ENCODE data around the gene GCNA.
"Not testable (repeated sequence)": the region's sequence is repeated elsewhere in the genome, so short reads cannot be mapped to it uniquely, and the experiment has no call there.

The GCNA gene

DNA sequence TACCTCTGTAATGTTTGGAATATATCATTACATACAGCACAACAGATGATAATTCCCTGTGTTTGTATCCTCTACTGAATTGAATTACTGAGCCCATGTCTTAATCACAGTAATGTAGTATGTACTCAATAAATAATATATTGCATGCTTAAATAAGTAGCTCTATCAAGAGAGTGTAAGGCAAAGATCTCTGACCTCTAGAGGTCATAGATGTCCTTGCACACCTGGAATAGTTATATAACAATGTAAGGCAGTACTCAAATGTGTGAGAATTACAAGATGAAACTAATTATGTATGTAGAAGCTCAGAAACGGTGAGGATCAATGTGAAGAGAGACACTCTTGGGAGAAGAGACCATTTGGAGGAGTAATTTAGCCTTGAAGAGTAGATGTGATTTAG lies 14.3 kb upstream of the GCNA start:
- Histone ChIP-seq H3K27ac (ENCODE audit: low read length) (no peak overlapping the region), H3K36me3 (ENCODE audit: control insufficient read depth in 1 of 2, insufficient read depth in 2 of 2, low read length in 2 of 2) (peaks cover 71 to 72% of the 10 kb centered on the region in 2 donors), H3K9me3 (ENCODE audit: control insufficient read depth in 1 of 2, low read length in 2 of 2) (no peaks in the 10 kb centered on the region), H3K4me1 (ENCODE audit: control insufficient read depth in 1 of 2, insufficient read depth in 2 of 2, low read length in 2 of 2) (no peaks in the 10 kb centered on the region), H3K4me3 (ENCODE audit: low read depth in 1 of 2, low read length in 2 of 2) (no peak overlapping the region), H3K27me3 (ENCODE audit: low read depth, low read length) (no peaks in the 10 kb centered on the region)

DNA sequence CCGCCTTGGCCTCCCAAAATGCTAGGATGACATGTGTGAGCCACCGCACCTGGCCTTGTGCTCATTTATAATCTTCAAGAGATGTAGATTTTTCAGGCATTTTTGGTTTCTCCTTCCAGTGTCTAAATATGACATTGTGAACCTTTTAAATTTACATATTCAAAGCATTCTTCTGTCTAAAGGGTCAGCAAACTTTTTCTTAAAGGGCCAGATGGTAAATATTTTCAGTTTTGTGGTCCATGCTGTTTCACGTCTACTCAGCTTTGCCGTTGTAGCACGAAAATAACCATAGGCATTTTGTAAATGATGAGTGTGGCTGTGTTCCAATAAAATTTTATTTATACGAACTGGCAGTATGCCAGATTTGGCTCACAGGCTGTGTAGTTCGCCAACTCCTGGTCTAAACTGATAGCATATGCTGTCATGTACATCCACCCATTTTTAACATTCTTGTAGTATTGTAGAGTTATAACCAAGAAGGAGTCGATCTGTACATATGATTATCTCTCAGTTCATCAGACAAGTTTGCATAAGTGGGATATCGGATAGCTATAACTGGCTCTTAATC lies 12.7 kb upstream of the GCNA start:
- H3K27me3 ChIP-seq (ENCODE audit: low read depth, low read length): no peaks in the 10 kb centered on the region
- peaks cover 59 to 62% of the 10 kb centered on the region in 2 donors for H3K36me3 ChIP-seq (ENCODE audit: control insufficient read depth in 1 of 2, insufficient read depth in 2 of 2, low read length in 2 of 2)
- no peaks in the 10 kb centered on the region for H3K4me1 ChIP-seq (ENCODE audit: control insufficient read depth in 1 of 2, insufficient read depth in 2 of 2, low read length in 2 of 2)
- H3K27ac ChIP-seq (ENCODE audit: low read length): no peak overlapping the region
- H3K9me3 ChIP-seq (ENCODE audit: control insufficient read depth in 1 of 2, low read length in 2 of 2): no peaks in the 10 kb centered on the region
- no peak overlapping the region for H3K4me3 ChIP-seq (ENCODE audit: low read depth in 1 of 2, low read length in 2 of 2)

DNA sequence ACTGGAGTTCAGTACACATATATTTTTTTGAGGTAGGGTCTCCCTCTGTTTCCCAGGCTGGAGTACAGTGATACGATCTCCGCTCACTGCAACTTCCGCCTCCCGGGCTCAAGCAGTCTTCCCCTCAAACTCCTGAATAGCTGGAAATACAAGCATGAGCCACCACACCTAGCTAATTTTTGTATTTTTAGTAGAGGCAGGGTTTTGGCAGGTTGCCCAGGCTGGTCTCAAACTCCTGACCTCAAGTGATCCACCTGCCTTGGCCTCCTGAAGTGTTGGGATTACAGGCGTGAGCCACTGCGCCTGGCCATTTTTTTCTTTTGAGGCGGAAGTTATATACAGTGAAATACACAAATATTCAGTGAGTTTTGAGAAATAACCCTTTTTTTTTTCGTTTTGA lies 6.8 kb upstream of the GCNA start:
- not testable (repeated sequence) for H3K4me3 ChIP-seq (ENCODE audit: low read depth in 1 of 2, low read length in 2 of 2); H3K27ac ChIP-seq (ENCODE audit: low read length); H3K4me1 ChIP-seq (ENCODE audit: control insufficient read depth in 1 of 2, insufficient read depth in 2 of 2, low read length in 2 of 2); H3K9me3 ChIP-seq (ENCODE audit: control insufficient read depth in 1 of 2, low read length in 2 of 2); H3K27me3 ChIP-seq (ENCODE audit: low read depth, low read length)
- peaks cover 30 to 45% of the 10 kb centered on the region in 2 donors for H3K36me3 ChIP-seq (ENCODE audit: control insufficient read depth in 1 of 2, insufficient read depth in 2 of 2, low read length in 2 of 2)

GRCh38 chrX:71573590-71573989 lies 4.6 kb upstream of the GCNA start:
- no peaks in the 10 kb centered on the region for H3K27me3 ChIP-seq (ENCODE audit: low read depth, low read length)
- no peak overlapping the region for H3K27ac ChIP-seq (ENCODE audit: low read length)
- peaks cover 14 to 29% of the 10 kb centered on the region in 2 donors for H3K36me3 ChIP-seq (ENCODE audit: control insufficient read depth in 1 of 2, insufficient read depth in 2 of 2, low read length in 2 of 2)
- no peaks in the 10 kb centered on the region for H3K9me3 ChIP-seq (ENCODE audit: control insufficient read depth in 1 of 2, low read length in 2 of 2)
- no peaks in the 10 kb centered on the region for H3K4me1 ChIP-seq (ENCODE audit: control insufficient read depth in 1 of 2, insufficient read depth in 2 of 2, low read length in 2 of 2)
- no peak overlapping the region for H3K4me3 ChIP-seq (ENCODE audit: low read depth in 1 of 2, low read length in 2 of 2)

DNA sequence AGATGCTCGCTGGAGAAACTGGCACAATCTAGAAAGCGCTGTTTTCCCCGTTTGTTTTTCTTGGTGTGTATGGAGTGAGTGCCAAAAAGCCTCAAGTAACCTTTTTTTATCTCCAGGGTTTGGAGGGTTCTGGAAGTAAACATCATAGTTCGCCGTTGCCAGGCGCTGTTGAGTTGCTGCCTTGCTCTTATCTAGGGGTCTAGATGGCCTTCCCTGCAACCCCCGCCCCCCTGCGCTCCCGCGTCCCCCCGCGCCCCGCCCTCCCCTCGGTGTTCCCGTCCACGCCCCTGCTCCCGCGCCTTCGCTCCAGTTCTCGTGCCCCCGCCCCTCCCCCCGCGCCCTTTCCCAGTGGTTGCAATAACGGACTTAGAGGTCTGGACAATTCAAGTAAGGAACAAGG lies 555 bp upstream of the GCNA start:
- no peaks in the 10 kb centered on the region for H3K9me3 ChIP-seq (ENCODE audit: control insufficient read depth in 1 of 2, low read length in 2 of 2)
- no peaks in the 10 kb centered on the region for H3K4me1 ChIP-seq (ENCODE audit: control insufficient read depth in 1 of 2, insufficient read depth in 2 of 2, low read length in 2 of 2)
- no peak overlapping the region for H3K4me3 ChIP-seq (ENCODE audit: low read depth in 1 of 2, low read length in 2 of 2)
- H3K27ac ChIP-seq (ENCODE audit: low read length): no peak overlapping the region
- peaks cover 10 to 26% of the 10 kb centered on the region in 2 donors for H3K36me3 ChIP-seq (ENCODE audit: control insufficient read depth in 1 of 2, insufficient read depth in 2 of 2, low read length in 2 of 2)
- H3K27me3 ChIP-seq (ENCODE audit: low read depth, low read length): no peaks in the 10 kb centered on the region

GRCh38 chrX:71579136-71579989 lies 1.1 kb downstream of the GCNA start:
- no peaks in the 10 kb centered on the region for H3K9me3 ChIP-seq (ENCODE audit: control insufficient read depth in 1 of 2, low read length in 2 of 2)
- no peaks in the 10 kb centered on the region for H3K4me1 ChIP-seq (ENCODE audit: control insufficient read depth in 1 of 2, insufficient read depth in 2 of 2, low read length in 2 of 2)
- H3K36me3 ChIP-seq (ENCODE audit: control insufficient read depth in 1 of 2, insufficient read depth in 2 of 2, low read length in 2 of 2): peaks cover 0 to 11% of the 10 kb centered on the region in 2 donors

DNA sequence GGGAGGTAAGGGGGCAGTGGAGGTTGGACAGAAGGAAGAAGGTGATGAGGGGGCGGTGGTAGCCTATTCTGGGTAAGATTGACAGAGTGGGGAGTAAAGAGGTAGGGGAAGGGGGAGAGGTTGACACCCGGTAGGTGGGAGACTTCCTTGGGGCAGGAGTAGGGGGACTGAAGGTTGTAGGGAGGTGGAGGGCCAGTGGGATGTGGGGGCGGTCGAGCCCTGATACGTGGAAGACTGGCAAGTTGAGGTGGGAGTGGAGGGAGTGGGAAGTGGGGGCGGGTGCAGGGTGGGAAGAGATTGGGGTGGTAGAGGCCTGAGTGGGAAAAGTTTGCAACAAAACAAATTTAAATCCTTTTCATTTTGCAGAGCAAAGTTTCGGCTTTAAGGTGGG lies 1.7 kb downstream of the GCNA start:
- Histone ChIP-seq H3K4me3 (ENCODE audit: low read depth in 1 of 2, low read length in 2 of 2) (no peak overlapping the region), H3K27me3 (ENCODE audit: low read depth, low read length) (no peaks in the 10 kb centered on the region), H3K9me3 (ENCODE audit: control insufficient read depth in 1 of 2, low read length in 2 of 2) (no peaks in the 10 kb centered on the region), H3K36me3 (ENCODE audit: control insufficient read depth in 1 of 2, insufficient read depth in 2 of 2, low read length in 2 of 2) (peaks cover 0 to 8% of the 10 kb centered on the region in 2 donors), H3K4me1 (ENCODE audit: control insufficient read depth in 1 of 2, insufficient read depth in 2 of 2, low read length in 2 of 2) (no peaks in the 10 kb centered on the region), H3K27ac (ENCODE audit: low read length) (no peak overlapping the region)

More at GRCh38 chrX:71579136-71579989, 1.1 kb downstream of the GCNA start:
- H3K27ac ChIP-seq (ENCODE audit: low read length): no peak overlapping the region
- no peaks in the 10 kb centered on the region for H3K27me3 ChIP-seq (ENCODE audit: low read depth, low read length)
- no peak overlapping the region for H3K4me3 ChIP-seq (ENCODE audit: low read depth in 1 of 2, low read length in 2 of 2)

DNA sequence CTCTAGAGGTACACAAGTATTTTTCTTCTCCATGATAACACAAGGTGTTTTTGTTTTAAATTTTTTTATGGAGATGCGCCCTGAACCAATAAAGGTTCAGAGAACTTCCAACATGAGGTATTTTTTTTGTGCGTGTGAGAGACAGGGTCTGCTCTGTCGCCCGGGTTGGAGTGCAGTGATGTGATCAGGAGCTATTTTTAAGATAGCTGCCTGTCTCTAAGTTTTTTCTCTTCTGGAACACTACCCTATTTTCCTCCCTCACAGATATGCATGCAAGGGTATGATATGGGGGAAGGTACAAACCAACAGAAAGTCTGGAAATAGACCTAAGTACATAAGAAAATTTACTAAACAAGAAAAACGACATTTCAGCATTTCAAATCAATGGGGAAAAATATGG lies 3.0 kb downstream of the GCNA start:
- H3K4me3 ChIP-seq (ENCODE audit: low read depth in 1 of 2, low read length in 2 of 2): no peak overlapping the region
- no peaks in the 10 kb centered on the region for H3K4me1 ChIP-seq (ENCODE audit: control insufficient read depth in 1 of 2, insufficient read depth in 2 of 2, low read length in 2 of 2)
- no peaks in the 10 kb centered on the region for H3K9me3 ChIP-seq (ENCODE audit: control insufficient read depth in 1 of 2, low read length in 2 of 2)
- H3K27ac ChIP-seq (ENCODE audit: low read length): no peak overlapping the region
- H3K36me3 ChIP-seq (ENCODE audit: control insufficient read depth in 1 of 2, insufficient read depth in 2 of 2, low read length in 2 of 2): peaks cover 0 to 2% of the 10 kb centered on the region in 2 donors
- H3K27me3 ChIP-seq (ENCODE audit: low read depth, low read length): no peaks in the 10 kb centered on the region

GRCh38 chrX:71586929-71587328 lies 8.7 kb downstream of the GCNA start:
- Histone ChIP-seq H3K36me3 (ENCODE audit: control insufficient read depth in 1 of 2, insufficient read depth in 2 of 2, low read length in 2 of 2) (no peaks in the 10 kb centered on the region), H3K27ac (ENCODE audit: low read length) (no peak overlapping the region), H3K9me3 (ENCODE audit: control insufficient read depth in 1 of 2, low read length in 2 of 2) (no peaks in the 10 kb centered on the region), H3K27me3 (ENCODE audit: low read depth, low read length) (no peaks in the 10 kb centered on the region), H3K4me3 (ENCODE audit: low read depth in 1 of 2, low read length in 2 of 2) (no peak overlapping the region), H3K4me1 (ENCODE audit: control insufficient read depth in 1 of 2, insufficient read depth in 2 of 2, low read length in 2 of 2) (no peaks in the 10 kb centered on the region)

GRCh38 chrX:71593210-71593609 lies 15.0 kb downstream of the GCNA start:
- not testable (repeated sequence) for H3K36me3 ChIP-seq (ENCODE audit: control insufficient read depth in 1 of 2, insufficient read depth in 2 of 2, low read length in 2 of 2); H3K27me3 ChIP-seq (ENCODE audit: low read depth, low read length); H3K9me3 ChIP-seq (ENCODE audit: control insufficient read depth in 1 of 2, low read length in 2 of 2); H3K4me1 ChIP-seq (ENCODE audit: control insufficient read depth in 1 of 2, insufficient read depth in 2 of 2, low read length in 2 of 2); H3K4me3 ChIP-seq (ENCODE audit: low read depth in 1 of 2, low read length in 2 of 2); H3K27ac ChIP-seq (ENCODE audit: low read length)

DNA sequence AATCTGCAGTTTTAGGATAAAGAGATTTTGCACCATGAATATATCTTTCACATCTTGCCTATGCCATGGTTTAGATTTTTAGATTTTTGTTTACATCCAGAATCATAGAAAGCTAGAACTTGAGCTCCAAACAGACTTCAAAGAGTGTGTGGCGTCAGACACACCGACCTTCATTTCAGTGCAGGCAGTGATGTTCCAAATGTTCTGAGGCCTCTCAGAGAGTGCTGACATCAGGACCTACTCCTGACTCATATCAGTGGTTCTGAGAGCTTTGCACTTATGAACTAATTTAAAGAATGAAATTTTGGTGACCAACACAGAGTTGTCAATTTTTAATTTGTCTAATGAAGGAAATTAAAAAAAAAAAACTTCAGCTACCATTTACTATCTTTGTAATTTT lies 21.7 kb downstream of the GCNA start:
- Histone ChIP-seq H3K4me3 (ENCODE audit: low read depth in 1 of 2, low read length in 2 of 2) (no peak overlapping the region), H3K27ac (ENCODE audit: low read length) (no peak overlapping the region), H3K27me3 (ENCODE audit: low read depth, low read length) (no peaks in the 10 kb centered on the region), H3K9me3 (ENCODE audit: control insufficient read depth in 1 of 2, low read length in 2 of 2) (no peaks in the 10 kb centered on the region), H3K36me3 (ENCODE audit: control insufficient read depth in 1 of 2, insufficient read depth in 2 of 2, low read length in 2 of 2) (peaks cover 12 to 23% of the 10 kb centered on the region in 2 donors), H3K4me1 (ENCODE audit: control insufficient read depth in 1 of 2, insufficient read depth in 2 of 2, low read length in 2 of 2) (no peaks in the 10 kb centered on the region)
